ENCODE data around the gene TCP11X1.
"Not testable (repeated sequence)": the region's sequence is repeated elsewhere in the genome, so short reads cannot be mapped to it uniquely, and the experiment has no call there.

GRCh38 chrX:102246893-102247292, 31.8 kb downstream of the TCP11X1 start, which contains the start of gene NXF2:
- not testable (repeated sequence) for TF ChIP-seq CTCF, POLR2A (IDR thresholded peaks at IDR 0.05)
